Right cardiac atrium (tissue), 5 donors: ENCODE measurements around the gene CEP192. TPM values are rescaled to one million over a fixed set of nuclear protein-coding genes. Genes with fewer than 3 reads are reported as not detected.
"Not testable (repeated sequence)": the region's sequence is repeated elsewhere in the genome, so short reads cannot be mapped to it uniquely, and the experiment has no call there.

ENCODE experiments used
- ATAC-seq, 2 donors: fragments of 200-7000 bp; cut with Tn5 transposase; one replicate each; pipeline versions ENCODE4 v1.8.0 to v1.9.1; 2020; ENCODE audit warnings: moderate library complexity in 2 of 2, mild to moderate bottlenecking in 1 of 2
- DNase-seq, 3 donors: peaks; one replicate each; pipeline ENCODE4 v3.0.0-alpha.2; 2020
- H3K27ac ChIP-seq: one replicate; pipeline ENCODE4 v1.5.1; 2013; ENCODE audit warnings: mild to moderate bottlenecking, low read length, control low read depth, moderate library complexity
- H3K27me3 ChIP-seq: one replicate; pipeline ENCODE4 v1.6.1; 2013; ENCODE audit not compliant: control insufficient read depth, insufficient read depth
- H3K4me1 ChIP-seq: one replicate; pipeline ENCODE4 v1.6.1; 2013; ENCODE audit warnings: low read length; ENCODE audit not compliant: control insufficient read depth, insufficient read depth
- H3K4me3 ChIP-seq: one replicate; pipeline ENCODE4 v1.5.1; 2013; ENCODE audit warnings: low read length, control low read depth
- H3K9me3 ChIP-seq: one replicate; pipeline ENCODE4 v1.6.1; 2013; ENCODE audit warnings: low read length; ENCODE audit not compliant: control insufficient read depth
- WGBS: extraction: QIAGEN DNeasy Blood & Tissue Kit; methylation state at CpG from one replicate; pipeline ENCODE4 v1.1.7; 2013; 5-methylcytosine and 5-hydroxymethylcytosine counted together
- intact Hi-C, 4 donors: fragments of 100-400 bp; cut with DNase I; formaldehyde crosslinking; loops; one replicate each; pipeline versions ENCODE4 v1.11.0 to v1.14.0; 2022 to 2023
- polyA plus RNA-seq: library from polyadenylated mRNA; stranded (reverse); fragments of 200-250 nt; gene quantifications from one replicate; pipeline ENCODE4 v1.2.3, GENCODE V29; 2013
- total RNA-seq, 4 donors: library from RNA; stranded (reverse); fragmentation: NEBNext Ultra II Directional; extraction: Animal tissue kit (Norgen Biotek cat#: 25700); gene quantifications; one replicate each; pipeline ENCODE4 v1.2.1, GENCODE V29; 2021
- donor health status: healthy with polysubstance abuse.
- donor health status: DM: no; HTN: yes; CAD: no.
- donor health status: DM: no; HTN: no; CAD: no.
- donor health status: DM: no; HTN: yes; CAD: no; lungs with severe emphysema.
- donor health status: DM: yes; HTN: yes; CAD: no.

Gene CEP192
- total and polyA plus RNA-seq, 5 donors = 8.2 to 33.5 (median 29.8) TPM

GRCh38 chr18:12960853-12961397 is 30.2 kb upstream of the CEP192 start:
- no peaks in the 10 kb centered on the region for H3K9me3 ChIP-seq

GRCh38 chr18:12963069-12963468 is 28.1 kb upstream of the CEP192 start:
- Histone ChIP-seq H3K4me3 (no peak overlapping the region), H3K27ac (no peak overlapping the region), H3K9me3 (no peaks in the 10 kb centered on the region), H3K27me3 (no peaks in the 10 kb centered on the region), H3K4me1 (peaks cover 2% of the 10 kb centered on the region)
- 99% methylated on average over 1 of the region's 1 CpG for WGBS
- intact Hi-C loops = no loop called here
- no peak for ATAC-seq
- DNase-seq = no peak

More at GRCh38 chr18:12960853-12961397, 30.2 kb upstream of the CEP192 start:
- H3K27ac ChIP-seq = no peak overlapping the region
- peaks cover 2% of the 10 kb centered on the region for H3K4me1 ChIP-seq
- intact Hi-C loops = no loop called here
- H3K27me3 ChIP-seq = no peaks in the 10 kb centered on the region
- 75% methylated on average over 6 of the region's 6 CpGs for WGBS
- peak in 1 of 2 donors; percentile 26 for ATAC-seq
- peak in 1 of 3 donors; percentile 39 for DNase-seq
- no peak overlapping the region for H3K4me3 ChIP-seq

- ATAC-seq (peak; percentile 38 to 96), DNase-seq (no peak)
- H3K4me3 ChIP-seq = no peak overlapping the region
- H3K27me3 ChIP-seq = no peaks in the 10 kb centered on the region
- no peak overlapping the region for H3K27ac ChIP-seq
- H3K4me1 ChIP-seq = no peaks in the 10 kb centered on the region
- WGBS = 77% methylated on average over 4 of the region's 4 CpGs
- H3K9me3 ChIP-seq = no peaks in the 10 kb centered on the region
- intact Hi-C loops = no loop called here
Measured at GRCh38 chr18:12968115-12968514, 23.0 kb upstream of the CEP192 start.

GRCh38 chr18:12968619-12969018 is 22.5 kb upstream of the CEP192 start:
- Histone ChIP-seq H3K27me3 (no peaks in the 10 kb centered on the region), H3K9me3 (no peaks in the 10 kb centered on the region), H3K4me3 (no peak overlapping the region), H3K27ac (no peak overlapping the region), H3K4me1 (no peaks in the 10 kb centered on the region)
- ATAC-seq (peak in 1 of 2 donors; percentile 19), DNase-seq (no peak)
- 91% methylated on average over 6 of the region's 6 CpGs for WGBS
- intact Hi-C loops = no loop called here

GRCh38 chr18:12973562-12974213 is 17.5 kb upstream of the CEP192 start:
- Histone ChIP-seq H3K27ac (no peak overlapping the region), H3K9me3 (no peaks in the 10 kb centered on the region), H3K4me3 (no peak overlapping the region), H3K4me1 (no peaks in the 10 kb centered on the region), H3K27me3 (no peaks in the 10 kb centered on the region)
- DNase-seq (no peak), ATAC-seq (no peak)
- whole genome bisulfite sequencing = 90% methylated on average over 4 of the region's 4 CpGs
- intact Hi-C loops = no loop called here

GRCh38 chr18:12975488-12975887 is 15.7 kb upstream of the CEP192 start:
- no peaks in the 10 kb centered on the region for H3K27me3 ChIP-seq
- H3K9me3 ChIP-seq = no peaks in the 10 kb centered on the region
- ATAC-seq (no peak), DNase-seq (no peak)
- H3K4me3 ChIP-seq = no peak overlapping the region
- 87% methylated on average over 6 of the region's 6 CpGs for WGBS
- no peak overlapping the region for H3K27ac ChIP-seq
- H3K4me1 ChIP-seq = no peaks in the 10 kb centered on the region
- intact Hi-C loops = no loop called here

- Histone ChIP-seq H3K9me3 (no peaks in the 10 kb centered on the region), H3K27me3 (no peaks in the 10 kb centered on the region), H3K4me1 (no peaks in the 10 kb centered on the region), H3K27ac (no peak overlapping the region), H3K4me3 (no peak overlapping the region)
- intact Hi-C loops = no loop called here
- WGBS = 72% methylated on average over 12 of the region's 12 CpGs
- DNase-seq (no peak), ATAC-seq (peak in 1 of 2 donors; percentile 31)
Measured at GRCh38 chr18:12976305-12976704, 14.9 kb upstream of the CEP192 start.

GRCh38 chr18:12980065-12980464 is 11.1 kb upstream of the CEP192 start:
- H3K27ac ChIP-seq, H3K4me3 ChIP-seq, H3K4me1 ChIP-seq, ATAC-seq, DNase-seq, H3K9me3 ChIP-seq, H3K27me3 ChIP-seq, intact Hi-C loops: not testable (repeated sequence)
- 90% methylated on average over 17 of the region's 34 CpGs for WGBS

- intact Hi-C loops = no loop called here
- WGBS = 90% methylated on average over 8 of the region's 8 CpGs
- ATAC-seq (no peak), DNase-seq (no peak)
- H3K27me3 ChIP-seq = no peaks in the 10 kb centered on the region
- H3K4me1 ChIP-seq = peaks cover 4% of the 10 kb centered on the region
- H3K9me3 ChIP-seq = no peaks in the 10 kb centered on the region
- H3K27ac ChIP-seq = no peak overlapping the region
- H3K4me3 ChIP-seq = no peak overlapping the region
Measured at GRCh38 chr18:12989397-12990122, 1.6 kb upstream of the CEP192 start.

- intact Hi-C loops = no loop called here
Measured at GRCh38 chr18:12990123-12990475, 1.1 kb upstream of the CEP192 start.

GRCh38 chr18:12990641-12990966 is 558 bp upstream of the CEP192 start:
- Histone ChIP-seq H3K4me3 (peak overlapping the region; percentile 64), H3K4me1 (peaks cover 4% of the 10 kb centered on the region), H3K27me3 (no peaks in the 10 kb centered on the region), H3K9me3 (no peaks in the 10 kb centered on the region), H3K27ac (peak overlapping the region; percentile 39)
- 2% methylated on average over 11 of the region's 11 CpGs for WGBS
- no peak for DNase-seq
- no peak for ATAC-seq
- intact Hi-C loops = no loop called here

More at GRCh38 chr18:12990123-12990475, 1.1 kb upstream of the CEP192 start:
- DNase-seq (no peak), ATAC-seq (no peak)
- Histone ChIP-seq H3K27ac (no peak overlapping the region), H3K27me3 (no peaks in the 10 kb centered on the region), H3K4me3 (peak overlapping the region; percentile 64), H3K4me1 (peaks cover 4% of the 10 kb centered on the region), H3K9me3 (no peaks in the 10 kb centered on the region)
- WGBS = 50% methylated on average over 2 of the region's 2 CpGs
